Stimulated activated CD4-positive, alpha-beta T cell treated with anti-CD3 and anti-CD28 coated beads, Interleukin-1b, Interleukin-23, amount 100 ng/mL, for 1 hour (primary cell): ENCODE results near the gene ADAMTS13.

ENCODE experiments used
- DNase-seq, 2 donors: peaks; one replicate each; pipeline ENCODE4 v3.0.0-alpha.2; 2020; ENCODE audit warnings: low read depth in 2 of 2

The ADAMTS13 gene

GRCh38 chr9:133507246-133507965 lies 85.2 kb downstream of the ADAMTS13 start:
- DNase-seq, result no peak

GRCh38 chr9:133508046-133508445 lies 85.9 kb downstream of the ADAMTS13 start:
- DNase-seq, result no peak
